Mesothelial cell of epicardium (in vitro differentiated cells): ENCODE results near the gene FNDC3B. TPM values are rescaled to one million over a fixed set of nuclear protein-coding genes. Genes with fewer than 3 reads are reported as not detected.

Source experiments
- DNase-seq, 2 experiments: peaks; one replicate each; pipeline ENCODE4 v3.0.0; 2021; ENCODE audit warnings: low spot score in 2 of 2; ENCODE audit not compliant: unreplicated experiment in 2 of 2
- H3K27ac Mint-ChIP-seq: 2 replicates; pipeline ENCODE4 v1.8.0; 2021; ENCODE audit warnings: mixed read lengths
- H3K27me3 Mint-ChIP-seq: 2 replicates; pipeline ENCODE4 v1.8.0; 2021; ENCODE audit warnings: low read depth, mixed read lengths
- H3K36me3 Mint-ChIP-seq: 2 replicates; pipeline ENCODE4 v1.8.0; 2021; ENCODE audit warnings: mixed read lengths
- H3K4me1 Mint-ChIP-seq: 2 replicates; pipeline ENCODE4 v1.8.0; 2021; ENCODE audit warnings: mixed read lengths
- H3K4me3 Mint-ChIP-seq: 2 replicates; pipeline ENCODE4 v1.8.0; 2021; ENCODE audit warnings: mild to moderate bottlenecking, moderate library complexity, mixed read lengths
- H3K9me3 Mint-ChIP-seq: 2 replicates; pipeline ENCODE4 v1.8.0; 2021; ENCODE audit warnings: mixed read lengths
- CTCF ChIP-seq: fragments of 200-600 bp; sonication (generic); IDR thresholded peaks from one replicate; pipeline ENCODE4 v1.5.0; 2021; ENCODE audit warnings: antibody characterized with exemption; ENCODE audit not compliant: unreplicated experiment
- total RNA-seq: library from RNA; stranded (reverse); gene quantifications from 3 replicates; pipeline ENCODE4 v1.2.1, GENCODE V29; 2021

Gene FNDC3B
- total RNA-seq, 1 donor from 2014 or later = 131 TPM

DNA sequence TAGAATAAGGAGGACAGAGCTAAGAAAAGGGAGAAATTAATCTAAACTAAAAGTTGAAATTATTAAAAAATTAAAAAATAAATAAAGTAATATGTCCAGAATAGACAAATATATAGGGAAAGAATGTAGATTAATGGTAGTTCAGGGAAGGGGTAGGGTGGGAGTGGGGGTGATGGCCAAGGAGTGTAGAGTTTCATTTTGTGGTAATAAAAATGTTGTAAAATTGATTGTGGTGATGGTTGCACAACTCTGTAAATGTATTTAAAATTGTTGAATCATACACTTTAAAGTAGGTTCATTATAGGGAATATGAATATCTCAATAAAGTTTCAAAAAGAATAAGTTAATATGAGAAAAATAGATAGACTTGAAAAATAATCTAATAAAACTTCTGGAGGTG, 21.0 kb upstream of the FNDC3B start:
- H3K9me3 Mint-ChIP-seq = peaks cover 18% of the 10 kb centered on the region
- H3K27me3 Mint-ChIP-seq = no peaks in the 10 kb centered on the region
- no peaks in the 10 kb centered on the region for H3K36me3 Mint-ChIP-seq
- H3K4me1 Mint-ChIP-seq = no peaks in the 10 kb centered on the region
- H3K4me3 Mint-ChIP-seq = no peak overlapping the region
- DNase-seq = no peak
- no peak overlapping the region for H3K27ac Mint-ChIP-seq
- no peak for TF ChIP-seq CTCF

GRCh38 chr3:172020763-172021162, 18.6 kb upstream of the FNDC3B start:
- no peak overlapping the region for H3K4me3 Mint-ChIP-seq
- H3K36me3 Mint-ChIP-seq = no peaks in the 10 kb centered on the region
- peaks cover 18% of the 10 kb centered on the region for H3K9me3 Mint-ChIP-seq
- DNase-seq = no peak
- TF ChIP-seq CTCF = no peak
- H3K4me1 Mint-ChIP-seq = no peaks in the 10 kb centered on the region
- H3K27me3 Mint-ChIP-seq = no peaks in the 10 kb centered on the region
- H3K27ac Mint-ChIP-seq = no peak overlapping the region

DNA sequence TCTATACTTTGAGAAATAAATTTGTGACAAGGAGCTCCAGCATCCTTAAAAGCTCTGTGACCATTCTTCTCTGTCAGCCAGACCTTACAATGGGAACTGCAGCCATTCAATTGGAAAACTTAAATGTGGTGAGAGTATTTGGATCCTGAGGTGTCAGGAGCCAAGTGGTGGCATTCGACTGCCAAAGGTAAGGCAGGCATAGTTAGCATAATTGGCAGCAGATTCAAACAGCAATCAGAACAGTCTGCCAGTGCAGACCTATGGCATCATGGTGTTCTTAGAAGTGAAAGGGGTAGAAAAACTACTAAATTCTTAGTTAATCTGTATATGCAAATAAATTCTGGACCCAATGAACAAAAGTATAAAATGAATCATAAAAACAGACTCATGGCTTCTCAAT, 18.2 kb upstream of the FNDC3B start:
- H3K27ac Mint-ChIP-seq = no peak overlapping the region
- no peaks in the 10 kb centered on the region for H3K27me3 Mint-ChIP-seq
- no peaks in the 10 kb centered on the region for H3K4me1 Mint-ChIP-seq
- no peak for TF ChIP-seq CTCF
- H3K36me3 Mint-ChIP-seq = no peaks in the 10 kb centered on the region
- peaks cover 18% of the 10 kb centered on the region for H3K9me3 Mint-ChIP-seq
- no peak for DNase-seq
- no peak overlapping the region for H3K4me3 Mint-ChIP-seq

- Mint-ChIP-seq H3K4me3 (no peak overlapping the region), H3K9me3 (peaks cover 17% of the 10 kb centered on the region), H3K4me1 (no peaks in the 10 kb centered on the region), H3K27ac (no peak overlapping the region), H3K27me3 (no peaks in the 10 kb centered on the region), H3K36me3 (no peaks in the 10 kb centered on the region)
- DNase-seq = no peak
- TF ChIP-seq CTCF = no peak
Observed at GRCh38 chr3:172021859-172022258, 17.5 kb upstream of the FNDC3B start.

DNA sequence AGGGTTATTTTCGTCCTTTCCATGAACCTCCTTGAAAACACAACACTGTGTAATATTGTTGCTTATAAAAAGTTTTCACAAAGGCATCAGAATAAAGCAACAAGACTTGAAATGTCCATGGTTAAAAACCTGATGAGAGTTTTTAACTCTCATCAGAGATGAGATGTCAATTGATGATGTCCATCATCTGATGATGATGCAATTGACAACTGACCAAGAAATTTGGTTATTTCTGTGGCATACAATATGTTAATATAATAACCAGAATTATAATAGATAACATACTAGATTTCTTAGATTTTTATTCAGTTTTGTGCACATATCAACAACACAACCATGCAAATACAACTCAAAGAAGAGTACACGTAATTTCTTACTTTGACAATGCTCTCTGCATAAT, 15.5 kb upstream of the FNDC3B start:
- peaks cover 3% of the 10 kb centered on the region for H3K9me3 Mint-ChIP-seq
- H3K4me1 Mint-ChIP-seq = no peaks in the 10 kb centered on the region
- TF ChIP-seq CTCF = no peak
- H3K27me3 Mint-ChIP-seq = no peaks in the 10 kb centered on the region
- no peaks in the 10 kb centered on the region for H3K36me3 Mint-ChIP-seq
- no peak overlapping the region for H3K27ac Mint-ChIP-seq
- DNase-seq = no peak
- H3K4me3 Mint-ChIP-seq = no peak overlapping the region

GRCh38 chr3:172024679-172025078, 14.7 kb upstream of the FNDC3B start:
- Mint-ChIP-seq H3K4me1 (no peaks in the 10 kb centered on the region), H3K36me3 (no peaks in the 10 kb centered on the region), H3K9me3 (no peaks in the 10 kb centered on the region), H3K27me3 (no peaks in the 10 kb centered on the region), H3K4me3 (no peak overlapping the region), H3K27ac (no peak overlapping the region)
- TF ChIP-seq CTCF = no peak
- DNase-seq = no peak
